Measurements from ENCODE around the gene YPEL4. TPM values are rescaled to one million over a fixed set of nuclear protein-coding genes. Genes with fewer than 3 reads are reported as not detected.

YPEL4 gene
- total RNA-seq, 4 donors from 2014 or later, result 0.31 to 0.68 (median 0.49) TPM

DNA sequence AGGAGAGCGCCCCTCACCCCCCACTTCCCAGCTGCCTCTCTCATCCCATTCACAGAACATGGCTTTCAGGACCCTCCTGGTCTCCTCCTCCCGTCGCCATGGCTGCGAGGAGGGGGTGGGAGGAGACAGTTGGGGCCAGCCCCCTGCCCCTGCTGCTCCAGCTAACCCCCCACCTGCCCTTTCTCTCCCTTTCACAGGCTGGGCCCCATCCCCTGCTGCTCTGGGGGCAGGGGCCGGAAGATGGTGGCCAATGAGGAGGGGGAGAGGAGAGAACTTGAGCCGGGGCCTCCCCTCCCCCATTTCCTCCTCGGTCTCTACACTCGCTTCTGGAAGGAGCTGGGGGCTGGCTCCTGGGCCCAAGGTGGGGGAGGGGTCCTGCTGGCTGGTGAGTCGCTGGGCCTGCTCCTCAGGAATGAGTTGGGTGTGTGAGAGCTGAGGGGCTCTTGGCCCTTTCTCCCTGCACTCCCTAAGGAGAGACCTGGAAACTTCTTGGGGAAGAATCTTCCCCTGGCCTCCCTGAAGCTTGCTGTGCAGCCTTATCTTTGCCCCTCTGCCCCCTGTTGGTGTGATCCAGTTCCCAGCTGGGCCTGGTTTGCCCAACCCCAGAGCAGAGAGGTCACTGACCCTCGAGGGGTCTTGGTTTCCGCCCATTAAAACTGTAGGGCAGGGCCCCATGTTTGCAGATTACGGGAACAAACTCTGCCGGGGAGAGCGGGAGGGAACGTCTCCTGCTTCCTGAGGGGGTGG, 10.2 kb downstream of the YPEL4 start:
- TF ChIP-seq, protein P1, sequence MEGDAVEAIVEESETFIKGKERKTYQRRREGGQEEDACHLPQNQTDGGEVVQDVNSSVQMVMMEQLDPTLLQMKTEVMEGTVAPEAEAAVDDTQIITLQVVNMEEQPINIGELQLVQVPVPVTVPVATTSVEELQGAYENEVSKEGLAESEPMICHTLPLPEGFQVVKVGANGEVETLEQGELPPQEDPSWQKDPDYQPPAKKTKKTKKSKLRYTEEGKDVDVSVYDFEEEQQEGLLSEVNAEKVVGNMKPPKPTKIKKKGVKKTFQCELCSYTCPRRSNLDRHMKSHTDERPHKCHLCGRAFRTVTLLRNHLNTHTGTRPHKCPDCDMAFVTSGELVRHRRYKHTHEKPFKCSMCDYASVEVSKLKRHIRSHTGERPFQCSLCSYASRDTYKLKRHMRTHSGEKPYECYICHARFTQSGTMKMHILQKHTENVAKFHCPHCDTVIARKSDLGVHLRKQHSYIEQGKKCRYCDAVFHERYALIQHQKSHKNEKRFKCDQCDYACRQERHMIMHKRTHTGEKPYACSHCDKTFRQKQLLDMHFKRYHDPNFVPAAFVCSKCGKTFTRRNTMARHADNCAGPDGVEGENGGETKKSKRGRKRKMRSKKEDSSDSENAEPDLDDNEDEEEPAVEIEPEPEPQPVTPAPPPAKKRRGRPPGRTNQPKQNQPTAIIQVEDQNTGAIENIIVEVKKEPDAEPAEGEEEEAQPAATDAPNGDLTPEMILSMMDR (IDR thresholded peaks at IDR 0.05 in 4 of 5, conservative IDR thresholded peaks at IDR 0.05 in 1 of 5), result no peak
- no peak for TF ChIP-seq POLR2A (IDR thresholded peaks at IDR 0.05)
- Histone ChIP-seq H3K9me3 (no peaks in the 10 kb centered on the region), H3K36me3 (no peaks in the 10 kb centered on the region), H3K4me3 (peak overlapping the region; percentile 55 to 76 (median 63)), H3K27ac (peak overlapping the region in 2 of 4 donors; percentile 10 to 26), H3K27me3 (peaks cover 14 to 19% (median 18%) of the 10 kb centered on the region in 3 donors), H3K4me1 (peaks cover 3 to 22% of the 10 kb centered on the region in 2 donors)
- in situ Hi-C loops (cut with MboI; ENCODE audit: low sequenced_read_pairs in 4 of 4) (loop anchor here (5.0 to 25.0 kb wide), 6 partner anchors 72 to 302 kb away; partner anchors contain the start of genes UBE2L6 (in 3 of the 4), P2RX3 (in 1 of the 4), RTN4RL2 (in 1 of the 4) and SSRP1 (in 1 of the 4)), intact Hi-C loops (cut with DNase I; ENCODE audit: low total_unique reads) (loop anchor here (2.0 to 5.0 kb wide), 2 partner anchors 161 to 292 kb away; no protein-coding TSS in a partner anchor)
- no peak for ATAC-seq
- no peak for DNase-seq

DNA sequence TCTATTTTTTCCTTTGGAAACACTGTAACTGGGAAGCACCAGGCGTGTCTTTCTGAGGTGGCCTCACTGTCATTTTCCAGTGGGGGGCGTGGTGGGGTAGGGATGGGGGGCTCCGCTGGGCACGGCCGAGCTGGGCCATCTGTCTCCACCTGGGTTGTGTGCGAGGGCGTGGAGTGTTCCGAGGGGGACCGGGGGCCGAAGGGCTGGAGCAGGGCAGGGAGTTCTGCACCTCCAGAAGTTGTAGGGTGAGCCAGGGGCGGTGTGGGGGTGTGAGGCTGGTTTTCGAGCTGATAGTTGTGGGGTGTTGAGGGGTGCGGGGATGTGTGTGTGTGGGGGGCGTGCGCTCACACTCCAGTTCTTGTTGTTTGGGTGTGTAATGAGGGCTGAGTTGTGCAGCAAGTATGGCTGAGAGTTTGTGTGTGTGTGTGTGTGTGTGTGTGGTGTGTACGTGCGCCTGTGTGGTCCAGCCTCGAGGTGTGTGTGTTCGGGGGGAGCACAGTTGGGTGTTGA, 10.8 kb downstream of the YPEL4 start:
- DNase-seq (no peak), ATAC-seq (no peak)
- Histone ChIP-seq H3K4me1 (peaks cover 0 to 20% of the 10 kb centered on the region in 2 donors), H3K27me3 (peaks cover 14 to 19% (median 18%) of the 10 kb centered on the region in 3 donors), H3K4me3 (peak overlapping the region; percentile 55 to 76 (median 63)), H3K36me3 (no peaks in the 10 kb centered on the region), H3K27ac (peak overlapping the region in 2 of 4 donors; percentile 21 to 22), H3K9me3 (no peaks in the 10 kb centered on the region)
- no peak for TF ChIP-seq POLR2A (IDR thresholded peaks at IDR 0.05)
- TF ChIP-seq, protein P1 (IDR thresholded peaks at IDR 0.05 in 4 of 5, conservative IDR thresholded peaks at IDR 0.05 in 1 of 5), result no peak
- intact Hi-C loops (cut with DNase I; ENCODE audit: low total_unique reads), result loop anchor here (1.0 kb wide), 1 partner anchor 70 kb away; no protein-coding TSS in a partner anchor
- in situ Hi-C loops (cut with MboI; ENCODE audit: low sequenced_read_pairs in 4 of 4), result loop anchor here in 1 of 4 donors (25.0 kb wide), 2 partner anchors 177 to 302 kb away; partner anchors contain the start of genes P2RX3, RTN4RL2 and SSRP1

DNA sequence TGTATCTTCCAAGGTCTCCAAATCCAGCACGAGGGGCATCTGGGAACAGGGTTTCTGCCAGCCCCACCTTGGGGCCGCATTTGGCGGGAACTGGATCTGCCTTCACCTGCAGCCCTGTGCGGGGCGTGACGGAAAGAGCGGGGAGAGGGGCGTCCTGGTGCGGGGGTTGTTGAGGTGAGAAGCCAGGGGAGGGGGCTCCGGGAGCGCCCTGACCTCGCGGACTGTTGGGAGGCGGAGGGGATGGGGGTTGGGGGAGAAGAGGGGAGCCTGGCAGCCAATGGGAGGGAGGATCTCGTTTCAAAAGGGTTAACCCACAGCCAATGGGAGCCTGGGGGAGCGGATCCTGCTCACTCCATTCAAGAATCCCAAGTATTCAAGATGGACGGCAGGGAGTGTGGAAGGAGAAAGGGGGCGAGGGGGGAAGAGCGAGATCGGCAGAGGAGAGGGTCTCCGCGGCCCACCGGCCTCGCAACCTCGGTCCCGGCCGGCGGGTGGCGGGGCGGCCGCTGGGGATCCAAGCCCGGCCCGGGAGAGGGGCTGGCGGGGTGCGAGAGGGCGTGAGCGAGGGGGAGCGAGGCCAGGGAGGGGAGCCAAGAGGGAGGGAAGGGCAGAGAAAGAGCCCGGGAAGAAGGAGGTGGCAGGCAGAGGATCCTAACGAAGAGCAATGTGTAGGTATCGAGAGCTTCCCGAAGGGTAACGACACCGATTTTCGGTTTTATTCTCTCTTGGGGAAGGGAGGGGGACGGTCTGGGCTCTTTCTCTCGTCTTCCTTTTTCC, 11.5 kb downstream of the YPEL4 start:
- Histone ChIP-seq H3K36me3 (no peaks in the 10 kb centered on the region), H3K9me3 (no peaks in the 10 kb centered on the region), H3K27me3 (peaks cover 14 to 19% (median 18%) of the 10 kb centered on the region in 3 donors), H3K27ac (peak overlapping the region; percentile 21 to 65 (median 42)), H3K4me3 (peak overlapping the region; percentile 55 to 76 (median 63)), H3K4me1 (peaks cover 0 to 20% of the 10 kb centered on the region in 2 donors)
- DNase-seq, result no peak
- in situ Hi-C loops (cut with MboI; ENCODE audit: low sequenced_read_pairs in 4 of 4), result loop anchor here in 1 of 4 donors (25.0 kb wide), 2 partner anchors 176 to 301 kb away; partner anchors contain the start of genes P2RX3, RTN4RL2 and SSRP1
- TF ChIP-seq, protein P1 (IDR thresholded peaks at IDR 0.05 in 4 of 5, conservative IDR thresholded peaks at IDR 0.05 in 1 of 5), result no peak
- TF ChIP-seq POLR2A (IDR thresholded peaks at IDR 0.05), result no peak
- intact Hi-C loops (cut with DNase I; ENCODE audit: low total_unique reads), result loop anchor here (1.0 kb wide), 1 partner anchor 69 kb away; no protein-coding TSS in a partner anchor
- ATAC-seq, result peak; percentile 47 to 57

DNA sequence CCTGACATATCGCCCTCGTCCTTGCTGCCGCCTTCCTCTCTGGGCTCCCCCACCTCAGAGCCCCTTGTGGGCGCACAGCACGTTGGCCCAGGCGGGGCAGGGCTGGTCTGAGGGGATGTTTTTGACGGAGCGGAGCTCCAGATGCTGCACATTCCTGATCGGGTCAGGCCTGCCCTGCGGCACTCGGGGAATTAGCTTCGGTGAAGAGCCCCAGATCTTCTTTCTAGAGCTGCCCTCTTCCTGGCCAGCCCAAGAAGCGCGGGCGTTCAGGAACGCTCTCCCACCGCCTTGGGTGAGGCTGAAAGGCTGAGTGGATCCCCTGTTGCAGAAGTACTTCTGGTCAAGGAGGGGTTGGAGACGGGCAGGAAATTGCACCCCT, 12.1 kb downstream of the YPEL4 start:
- intact Hi-C loops (cut with DNase I; ENCODE audit: low total_unique reads), result loop anchor here (1.0 to 2.0 kb wide), 2 partner anchors 39 to 68 kb away; no protein-coding TSS in a partner anchor
- in situ Hi-C loops (cut with MboI; ENCODE audit: low sequenced_read_pairs in 4 of 4), result loop anchor here in 1 of 4 donors (25.0 kb wide), 2 partner anchors 175 to 300 kb away; partner anchors contain the start of genes P2RX3, RTN4RL2 and SSRP1

More for the DNA sequence above, 12.1 kb downstream of the YPEL4 start:
- TF ChIP-seq, protein P1 (IDR thresholded peaks at IDR 0.05 in 4 of 5, conservative IDR thresholded peaks at IDR 0.05 in 1 of 5), result no peak
- TF ChIP-seq POLR2A (IDR thresholded peaks at IDR 0.05), result no peak
- H3K36me3 ChIP-seq, result no peaks in the 10 kb centered on the region
- H3K9me3 ChIP-seq, result no peaks in the 10 kb centered on the region
- ATAC-seq (no peak), DNase-seq (no peak)
- peak overlapping the region; percentile 55 to 76 (median 63) for H3K4me3 ChIP-seq
- H3K27ac ChIP-seq, result peak overlapping the region in 1 of 4 donors; percentile 63
- peaks cover 14 to 19% (median 18%) of the 10 kb centered on the region in 3 donors for H3K27me3 ChIP-seq
- peaks cover 0 to 20% of the 10 kb centered on the region in 2 donors for H3K4me1 ChIP-seq
